ENCODE measurements around the gene MTF1.

DNA sequence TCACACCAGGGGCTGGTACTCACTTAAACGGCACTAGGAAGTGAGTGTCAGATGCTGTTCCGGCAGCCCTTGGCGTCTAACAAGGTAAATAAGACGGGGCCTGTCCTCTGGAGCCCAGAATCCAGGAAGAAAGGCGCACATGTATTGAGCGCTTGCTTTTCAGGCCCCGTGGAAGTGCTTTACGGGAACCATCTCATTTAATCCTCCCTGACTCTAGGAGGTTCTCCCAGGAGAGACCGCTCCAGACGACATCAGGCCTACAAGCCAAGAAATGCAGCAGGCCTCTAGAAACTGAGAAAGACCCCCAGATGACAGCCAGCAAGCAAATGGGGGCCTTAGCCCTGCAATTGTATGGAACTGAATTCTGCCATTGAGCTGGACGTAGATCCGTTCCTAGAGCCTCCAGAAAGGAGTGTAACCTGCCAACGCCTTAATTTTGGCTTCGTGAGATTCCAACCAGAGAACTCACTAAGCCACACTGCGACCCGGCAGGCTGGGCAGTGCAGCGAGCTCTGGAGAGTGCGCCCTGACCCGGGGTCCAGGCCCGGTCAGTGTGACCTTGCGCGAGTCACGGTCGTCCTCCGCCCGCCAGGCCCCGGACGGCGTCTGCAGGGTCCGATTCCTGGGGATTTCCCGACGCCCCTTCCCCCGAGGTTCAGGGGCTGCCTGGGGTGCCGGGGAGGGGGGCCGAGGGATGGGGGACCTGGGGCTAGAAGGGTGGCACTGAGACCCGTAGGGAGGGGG, 66.3 kb downstream of the MTF1 start:
- TF ChIP-seq, protein P1, sequence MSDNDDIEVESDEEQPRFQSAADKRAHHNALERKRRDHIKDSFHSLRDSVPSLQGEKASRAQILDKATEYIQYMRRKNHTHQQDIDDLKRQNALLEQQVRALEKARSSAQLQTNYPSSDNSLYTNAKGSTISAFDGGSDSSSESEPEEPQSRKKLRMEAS (IDR thresholded peaks at IDR 0.05) = no peak
- TF ChIP-seq, protein P2, sequence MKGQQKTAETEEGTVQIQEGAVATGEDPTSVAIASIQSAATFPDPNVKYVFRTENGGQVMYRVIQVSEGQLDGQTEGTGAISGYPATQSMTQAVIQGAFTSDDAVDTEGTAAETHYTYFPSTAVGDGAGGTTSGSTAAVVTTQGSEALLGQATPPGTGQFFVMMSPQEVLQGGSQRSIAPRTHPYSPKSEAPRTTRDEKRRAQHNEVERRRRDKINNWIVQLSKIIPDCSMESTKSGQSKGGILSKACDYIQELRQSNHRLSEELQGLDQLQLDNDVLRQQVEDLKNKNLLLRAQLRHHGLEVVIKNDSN (IDR thresholded peaks at IDR 0.05) = no peak
